Renal cortex interstitium (tissue), 11 donors: ENCODE data around the gene ZMAT5. TPM values are rescaled to one million over a fixed set of nuclear protein-coding genes. Genes with fewer than 3 reads are reported as not detected.

Experiments used
- DNase-seq, 11 donors: peaks; one replicate each; pipeline ENCODE4 v3.0.0-alpha.2; 2013; ENCODE audit warnings: low read depth in 9 of 11, low spot score in 4 of 11; ENCODE audit errors: extremely low read depth in 1 of 11
- polyA plus RNA-seq, 3 donors: library from polyadenylated mRNA; unstranded; fragments of 120-200 nt; gene quantifications; one replicate each; pipeline ENCODE4 v1.2.1, GENCODE V29; 2013; ENCODE audit not compliant: insufficient read length in 3 of 3

ZMAT5 gene
- polyA plus RNA-seq, 3 donors = 23.5 to 27.7 (median 25.0) TPM

DNA sequence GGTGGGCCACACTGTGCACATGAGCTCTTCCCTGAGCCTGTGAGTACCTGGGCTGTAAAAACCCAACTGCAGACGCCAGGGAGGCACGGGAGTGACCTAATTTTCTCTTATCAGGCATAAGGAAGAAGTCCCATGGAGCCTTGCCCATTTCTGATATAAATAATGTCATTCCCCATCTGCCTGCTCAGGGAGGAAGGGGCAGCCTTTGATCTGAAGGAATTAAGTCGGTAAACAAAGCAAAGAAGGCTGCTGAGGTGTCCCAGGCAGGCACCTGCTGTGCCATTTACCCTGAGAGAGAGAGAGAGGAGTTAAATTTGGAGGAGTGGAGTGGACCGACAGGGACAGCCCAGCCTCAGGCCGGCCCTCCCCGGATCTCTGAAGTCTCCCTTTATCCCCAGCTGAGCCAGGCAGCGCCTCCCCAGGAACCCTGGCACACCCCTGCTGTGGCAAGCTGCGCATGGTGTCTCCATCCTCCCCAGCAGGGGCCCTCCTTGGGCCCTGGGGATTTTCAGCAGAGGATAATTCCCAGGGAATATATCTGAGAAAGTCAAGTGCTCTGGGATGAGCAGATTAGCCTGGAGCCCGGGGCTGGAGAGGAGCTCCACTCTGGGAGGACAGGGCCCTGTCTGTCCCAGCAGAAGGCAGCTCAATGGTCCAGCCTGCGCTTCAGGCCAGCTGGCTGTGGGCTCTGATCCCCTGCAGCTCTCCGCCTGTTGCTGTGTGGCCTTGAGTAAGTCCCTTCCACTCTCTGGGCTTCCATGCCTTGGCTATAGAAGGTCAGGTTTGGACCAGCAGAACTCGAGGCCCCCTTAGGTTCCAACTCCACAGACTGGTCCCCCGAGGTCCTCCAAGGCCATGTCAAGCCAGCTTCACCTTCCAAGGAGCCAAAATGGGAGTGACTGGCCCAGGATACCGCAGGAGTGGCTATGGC, 64.5 kb downstream of the ZMAT5 start:
- no peak for DNase-seq

DNA sequence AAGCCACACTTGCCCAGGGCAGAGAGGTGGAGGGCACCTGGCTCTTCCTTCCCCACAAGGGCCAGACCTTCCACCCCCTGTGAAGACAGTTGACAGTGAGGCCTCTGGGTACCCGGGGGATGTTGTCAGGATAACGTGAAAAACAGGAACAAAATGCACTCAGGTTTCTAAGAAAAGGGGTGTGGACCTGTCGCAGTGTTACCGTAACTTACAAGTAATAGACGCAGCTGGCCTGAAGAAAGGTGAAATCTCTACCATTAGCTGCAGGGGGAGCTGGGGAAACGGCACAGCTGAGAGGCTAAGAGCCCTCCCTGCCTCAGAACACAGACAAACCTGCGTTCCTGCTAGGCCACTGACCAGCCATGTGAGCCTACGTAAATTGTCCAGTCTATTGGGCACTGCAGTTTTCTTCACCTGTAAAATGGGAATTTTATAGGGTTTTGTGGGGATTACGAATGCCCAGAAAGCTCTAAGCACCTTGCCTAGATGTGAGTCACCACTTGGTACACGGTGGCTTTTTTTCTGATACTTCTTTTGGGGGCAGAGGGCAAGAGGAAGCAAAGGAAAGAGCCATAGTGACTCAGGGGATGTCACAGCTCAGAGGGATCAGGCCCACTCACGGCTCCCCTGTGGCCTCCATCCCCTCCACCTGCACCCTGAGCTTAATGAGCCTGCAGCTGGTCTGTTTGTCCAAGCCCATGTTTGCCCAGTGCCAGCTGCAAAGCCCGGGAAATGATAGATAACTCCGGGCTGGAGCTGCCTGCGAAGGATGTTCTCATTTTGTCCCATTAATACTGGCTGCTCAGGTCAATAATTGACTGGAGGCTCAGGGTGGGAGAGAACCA, 65.4 kb downstream of the ZMAT5 start:
- no peak for DNase-seq

GRCh38 chr22:29700900-29701154, 66.0 kb downstream of the ZMAT5 start:
- DNase-seq = no peak

DNA sequence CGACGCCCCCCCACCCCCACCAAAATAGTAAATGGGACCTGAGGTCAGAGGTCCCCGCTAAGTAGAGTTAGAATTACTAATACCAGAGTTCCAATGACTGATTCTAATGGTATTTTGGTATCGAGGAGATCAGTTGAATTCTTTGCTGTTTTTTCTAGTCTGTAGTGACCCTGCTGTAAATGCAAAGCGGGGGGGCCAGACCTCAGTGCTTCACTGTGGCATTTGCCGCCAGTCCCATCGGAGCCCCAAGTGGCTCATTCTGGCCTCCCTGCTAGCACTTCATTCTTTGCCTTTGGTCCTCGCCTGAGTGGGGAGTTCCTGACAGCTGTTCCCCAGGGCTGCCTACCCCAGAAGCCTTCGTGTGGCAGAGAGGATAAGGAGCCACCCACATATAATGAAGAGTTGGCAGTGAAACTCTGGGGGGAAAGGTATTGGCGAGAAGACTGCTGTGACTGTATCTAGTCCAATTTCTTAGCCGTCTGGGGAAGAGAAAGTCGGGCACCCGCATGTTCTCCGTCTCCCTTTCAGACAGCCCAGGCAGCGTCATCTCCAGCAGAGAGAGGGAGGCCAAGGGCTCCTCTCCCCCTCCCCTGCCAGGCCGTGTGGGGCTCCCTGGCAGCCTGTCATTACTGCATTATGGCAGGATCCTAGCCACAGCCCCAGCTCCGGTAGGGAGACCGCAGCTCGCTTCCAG, 66.5 kb downstream of the ZMAT5 start:
- no peak for DNase-seq

- no peak for DNase-seq
Observed at GRCh38 chr22:29697853-29698598, 68.8 kb downstream of the ZMAT5 start.

DNA sequence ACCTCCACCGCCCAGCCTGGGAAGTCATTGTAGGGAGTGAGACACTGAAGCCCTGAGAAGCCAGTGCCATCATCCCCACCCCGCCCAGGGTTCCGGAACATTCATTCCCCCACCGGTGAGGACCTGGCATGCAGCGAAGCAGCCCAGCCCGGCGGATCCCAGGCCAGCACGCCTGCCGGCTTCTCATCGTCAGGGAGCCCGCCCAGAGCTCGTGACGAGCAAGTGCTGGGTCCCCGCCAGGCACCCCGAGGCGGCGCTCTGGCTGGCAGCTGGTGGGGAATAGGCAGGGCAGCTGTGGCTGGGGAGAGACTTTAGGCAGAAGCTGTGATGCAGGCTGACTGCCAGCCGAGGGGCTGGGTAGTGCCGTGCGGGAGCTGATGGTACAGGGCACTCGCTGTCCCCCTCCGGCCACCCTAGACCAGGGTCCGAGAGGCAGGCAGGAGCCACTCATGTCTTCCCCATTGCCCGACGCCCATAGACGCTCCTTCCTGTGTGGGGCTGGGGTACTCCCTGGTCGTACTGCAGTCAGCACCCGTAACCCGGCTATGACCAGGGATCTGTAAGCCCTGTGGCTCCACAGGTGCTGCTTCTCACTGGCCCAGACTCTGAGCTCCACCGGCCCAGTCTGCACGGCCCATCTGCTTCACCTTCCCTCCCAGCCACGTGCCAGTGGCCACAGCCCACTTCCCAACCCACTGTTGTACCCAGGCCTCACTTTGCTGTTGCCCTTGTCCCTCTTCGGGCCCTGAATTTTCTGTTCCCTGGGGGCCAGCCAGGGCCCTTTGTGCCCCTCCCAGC, 71.5 kb downstream of the ZMAT5 start:
- DNase-seq = no peak

DNA sequence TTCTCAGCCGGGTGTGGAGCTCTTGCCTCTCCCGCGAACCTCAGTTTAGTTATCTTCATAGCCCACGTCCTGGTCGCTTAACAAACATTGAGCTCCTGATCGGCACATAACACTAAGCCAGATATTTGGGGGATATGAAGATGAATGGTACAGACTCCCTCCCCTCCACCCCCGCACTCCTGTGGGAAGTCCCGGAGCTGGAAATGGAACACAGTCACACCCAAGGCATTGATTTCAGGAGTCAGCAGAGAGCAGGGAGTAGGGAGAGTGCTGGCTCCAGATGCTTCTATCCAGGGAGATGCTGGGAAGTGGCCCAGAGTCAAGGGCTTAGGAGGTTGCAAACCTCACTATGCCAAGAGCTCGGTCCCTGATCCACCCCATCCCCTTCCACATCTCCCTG, 73.1 kb downstream of the ZMAT5 start:
- no peak for DNase-seq

DNA sequence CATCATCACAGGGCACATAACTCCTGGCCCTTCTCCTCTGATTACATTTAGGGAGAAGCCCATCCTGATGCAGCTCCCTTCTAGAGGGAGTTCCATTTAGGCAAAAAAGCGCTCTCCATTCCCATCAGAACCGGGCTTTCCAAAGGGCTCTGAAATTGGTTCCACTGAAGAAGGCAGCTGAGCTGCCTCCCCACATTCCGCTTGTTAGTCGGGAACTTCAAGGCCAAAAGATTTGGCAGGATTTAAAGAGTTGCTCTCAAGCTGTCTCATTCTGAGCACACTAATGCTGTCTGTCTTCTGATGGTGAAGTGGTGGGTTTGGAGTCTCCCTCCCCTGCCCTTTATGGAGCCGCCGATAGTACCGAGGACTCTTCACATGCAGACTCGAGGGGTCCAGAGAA, 73.6 kb downstream of the ZMAT5 start:
- DNase-seq = no peak

GRCh38 chr22:29692327-29692640, 74.5 kb downstream of the ZMAT5 start:
- no peak for DNase-seq

GRCh38 chr22:29691636-29692326, 75.0 kb downstream of the ZMAT5 start:
- no peak for DNase-seq

DNA sequence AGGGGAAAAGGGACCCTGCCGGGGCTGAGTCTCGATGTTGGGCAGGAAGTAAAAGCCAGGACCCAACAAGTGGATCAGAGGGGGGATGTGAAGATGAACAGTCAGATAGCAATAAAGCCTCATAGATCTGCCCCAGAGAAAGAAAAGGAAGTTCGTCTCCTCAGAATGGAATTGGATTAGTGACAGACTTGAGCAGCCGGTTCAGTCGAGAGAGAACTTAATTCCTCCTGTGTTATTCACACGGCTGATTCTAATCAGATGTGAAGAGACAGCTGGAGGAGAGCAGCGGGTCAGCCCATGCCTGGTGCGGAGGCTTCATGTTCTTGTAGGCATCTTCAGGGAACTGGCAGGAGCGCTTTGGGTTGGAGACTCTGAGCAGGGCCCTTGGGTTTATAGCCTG, 76.3 kb downstream of the ZMAT5 start:
- no peak for DNase-seq

- DNase-seq = peak in 4 of 11 donors; percentile 38 to 43 (median 42)
Observed at GRCh38 chr22:29689880-29690213, 77.0 kb downstream of the ZMAT5 start.

DNA sequence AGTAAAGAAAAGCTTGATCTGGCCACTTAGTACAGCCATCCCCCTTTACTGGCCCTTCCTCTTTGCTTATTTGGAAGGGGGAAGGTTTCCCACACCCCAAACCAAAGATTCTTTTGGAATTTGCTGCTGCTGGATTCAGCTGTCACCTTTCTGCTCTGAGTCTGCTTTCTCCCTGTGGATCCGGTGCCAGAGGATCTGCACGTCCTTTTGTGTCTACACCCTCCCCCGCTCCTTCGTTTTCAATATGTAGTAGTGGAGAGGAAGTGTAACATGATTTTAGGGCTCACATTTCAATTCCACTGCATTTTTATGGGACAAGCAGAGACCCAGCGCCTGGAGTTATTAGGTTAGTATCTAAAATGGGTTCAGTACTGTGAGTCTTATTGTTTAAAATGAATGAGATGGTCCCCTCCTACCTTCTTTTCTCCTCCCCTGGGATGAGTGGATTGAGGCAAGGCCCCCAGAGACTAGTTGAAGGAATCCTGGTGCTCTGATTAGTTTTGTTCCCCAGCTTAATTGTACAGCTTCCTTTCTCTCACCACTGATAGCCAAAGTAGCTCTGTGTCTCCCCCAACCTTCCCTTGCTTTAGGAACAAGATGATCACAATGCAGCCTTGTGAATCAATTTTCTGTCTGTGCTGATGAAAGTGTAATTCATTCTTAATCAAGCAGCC, 77.5 kb downstream of the ZMAT5 start:
- no peak for DNase-seq

- no peak for DNase-seq
Observed at GRCh38 chr22:29684244-29684643, 82.6 kb downstream of the ZMAT5 start.

DNA sequence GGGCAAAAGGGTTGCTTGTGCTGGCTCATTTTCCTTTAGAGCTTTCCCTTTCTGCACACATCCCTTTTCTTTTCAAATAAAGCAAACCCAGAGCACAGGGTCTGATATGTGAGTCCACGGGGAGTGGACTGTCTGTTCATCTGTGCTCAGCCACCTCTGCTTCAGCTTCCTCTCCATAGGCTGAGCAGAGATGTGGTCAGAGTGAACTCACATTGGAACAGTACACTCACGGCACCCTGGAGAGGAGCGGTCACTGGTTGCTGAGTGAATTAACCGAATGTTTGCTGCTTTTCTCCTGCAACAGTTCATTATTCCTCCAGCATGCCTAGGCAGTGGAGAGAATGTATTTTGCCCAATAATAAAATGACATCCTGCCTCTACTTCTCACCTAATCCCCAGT, 83.3 kb downstream of the ZMAT5 start:
- no peak for DNase-seq
